OCI-LY7 (cell line): Measurements from ENCODE around the gene DIP2C. TPM values are rescaled to one million over a fixed set of nuclear protein-coding genes. Genes with fewer than 3 reads are reported as not detected.
A peak's percentile ranks its signal among the peaks of the same experiment; 100 is the strongest.
"Not testable (repeated sequence)": the region's sequence is repeated elsewhere in the genome, so short reads cannot be mapped to it uniquely, and the experiment has no call there.

ENCODE experiments used
- BruUV-seq: library from RNA; stranded (reverse); fragments of 400-500 nt; replicated peaks from 2 replicates; lab custom pipeline; 2021; lab: Mats Ljungman, UMichigan
- CTCF ChIA-PET: fragments of 300-600 bp; sonication (Branson Sonifier 250); formaldehyde crosslinking; loops from one replicate; lab custom pipeline; 2022; ENCODE audit warnings: antibody characterized with exemption; ENCODE audit not compliant: unreplicated experiment; lab: Charles Lee
- POLR2A ChIA-PET: fragments of 300-600 bp; sonication (Branson Sonifier 250); formaldehyde crosslinking; loops from one replicate; lab custom pipeline; 2022; ENCODE audit warnings: antibody characterized with exemption; lab: Charles Lee
- DNase-seq: peaks from one replicate; pipeline ENCODE4 v3.0.0-alpha.2; 2015; ENCODE audit warnings: low spot score
- H2AFZ ChIP-seq: fragments of 200-600 bp; sonication (generic), shearing (Covaris generic); 2 replicates; pipeline ENCODE4 v1.6.1; 2014; ENCODE audit warnings: mild to moderate bottlenecking, antibody characterized with exemption, low read length, moderate library complexity
- H3K27ac ChIP-seq: fragments of 200-600 bp; sonication (generic); 2 replicates; pipeline ENCODE4 v1.5.1; 2014; ENCODE audit warnings: mixed run types, low read depth, mild to moderate bottlenecking, moderate library complexity, low read length, inconsistent platforms; ENCODE audit not compliant: poor library complexity, severe bottlenecking
- H3K36me3 ChIP-seq: fragments of 200-600 bp; sonication (generic); 2 replicates; pipeline ENCODE4 v1.6.1; 2014; ENCODE audit warnings: mild to moderate bottlenecking, antibody characterized with exemption, low read length, moderate library complexity, mixed read lengths; ENCODE audit not compliant: insufficient read depth
- H3K4me1 ChIP-seq: fragments of 200-600 bp; sonication (generic); 2 replicates; pipeline ENCODE4 v1.5.1; 2014; ENCODE audit warnings: mild to moderate bottlenecking, low read length; ENCODE audit not compliant: insufficient read depth, poor library complexity, severe bottlenecking
- H3K4me2 ChIP-seq: fragments of 200-600 bp; sonication (generic); 2 replicates; pipeline ENCODE4 v1.6.1; 2014; ENCODE audit warnings: mild to moderate bottlenecking, low read length
- H3K4me3 ChIP-seq: fragments of 200-600 bp; sonication (generic); 2 replicates; pipeline ENCODE4 v1.5.1; 2014; ENCODE audit warnings: mild to moderate bottlenecking, low read depth, low read length; ENCODE audit not compliant: poor library complexity, severe bottlenecking
- H3K79me2 ChIP-seq: fragments of 200-600 bp; sonication (generic); 2 replicates; pipeline ENCODE4 v1.6.1; 2016; ENCODE audit warnings: low read depth, mild to moderate bottlenecking, low read length, moderate library complexity, mixed read lengths; ENCODE audit not compliant: insufficient read depth
- H3K9me2 ChIP-seq: fragments of 200-600 bp; sonication (generic); 2 replicates; pipeline ENCODE4 v1.6.1; 2016; ENCODE audit warnings: mild to moderate bottlenecking, low read length, mixed read lengths; ENCODE audit not compliant: insufficient read depth
- H3K9me3 ChIP-seq: fragments of 200-600 bp; sonication (generic); 2 replicates; pipeline ENCODE4 v1.6.1; 2014; ENCODE audit warnings: mild to moderate bottlenecking, mixed run types, low read length, mixed read lengths
- H4K20me1 ChIP-seq: fragments of 200-600 bp; sonication (generic); 2 replicates; pipeline ENCODE4 v1.6.1; 2014; ENCODE audit warnings: mild to moderate bottlenecking, antibody characterized with exemption, low read length, moderate library complexity, mixed read lengths; ENCODE audit not compliant: insufficient read depth
- EZH2phosphoT487 ChIP-seq: fragments of 200-600 bp; sonication (generic); IDR thresholded peaks from 2 replicates; pipeline ENCODE4 v1.6.1; 2018; ENCODE audit warnings: low read depth, borderline replicate concordance, mild to moderate bottlenecking, mixed run types, antibody characterized with exemption, low read length, moderate library complexity, mixed read lengths
- intact Hi-C: fragments of 100-400 bp; cut with micrococcal nuclease; formaldehyde crosslinking; loops from one replicate; pipeline ENCODE4 v1.10.0; 2022; ENCODE audit not compliant: unreplicated experiment
- total RNA-seq, 2 experiments: library from RNA; depleted of rRNA in 1 of 2; stranded (reverse); fragments of >200 nt in 1 of 2; shearing (Covaris generic) in 1 of 2; gene quantifications; 2 replicates each; pipeline ENCODE4 v1.2.3, GENCODE V29; 2014 to 2022
- TF ChIP-seq, protein P1 (sequence below): fragments of 200-600 bp; sonication (generic); conservative IDR thresholded peaks from 2 replicates; pipeline ENCODE4 v1.5.1; 2014; ENCODE audit warnings: mild to moderate bottlenecking, antibody characterized with exemption, low read length, moderate library complexity, mixed read lengths

Gene DIP2C
- total RNA-seq, 2 experiments from 2014 or later, result 10.9 to 29.5 TPM

DNA sequence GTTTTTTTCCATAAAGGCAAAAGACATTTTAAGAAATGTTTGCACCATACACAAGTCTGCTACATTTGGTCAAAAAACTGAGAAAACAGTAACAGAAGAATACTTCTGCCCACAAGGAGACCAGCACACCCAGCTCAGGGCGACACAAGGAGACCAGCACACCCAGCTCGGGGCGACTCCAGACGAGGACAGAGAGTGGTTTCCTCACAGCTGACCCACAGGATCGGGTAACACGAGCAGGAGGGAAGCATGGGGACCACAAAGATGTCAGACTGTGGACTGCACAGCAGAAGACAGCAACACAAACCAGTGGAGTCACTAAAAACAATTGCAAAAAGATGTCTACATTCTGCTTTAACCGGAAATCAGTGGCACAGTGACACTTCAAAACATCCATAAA, 237.6 kb downstream of the DIP2C start:
- intact Hi-C loops, result loop anchor here (1.0 to 5.0 kb wide), 2 partner anchors 53 to 120 kb away; no protein-coding TSS in a partner anchor
- Histone ChIP-seq H3K4me3 (peak overlapping the region; percentile 55), H3K9me3 (no peaks in the 10 kb centered on the region), H3K79me2 (no peaks in the 10 kb centered on the region), H3K9me2 (no peaks in the 10 kb centered on the region), H3K27ac (peak overlapping the region; percentile 85), H2AFZ (no peak overlapping the region), H3K36me3 (peaks cover 35% of the 10 kb centered on the region), H3K4me1 (peaks cover 41% of the 10 kb centered on the region), H3K4me2 (peak overlapping the region; percentile 76), H4K20me1 (no peaks in the 10 kb centered on the region)
- POLR2A ChIA-PET, result interaction anchor here (2.0 kb wide), 1 partner anchor 8 kb away, joined by 12 read pairs; no protein-coding TSS in a partner anchor
- no peak for DNase-seq
- no TSS peak for BruUV-seq
- CTCF ChIA-PET, result no interaction called here
- TF ChIP-seq, protein P1, sequence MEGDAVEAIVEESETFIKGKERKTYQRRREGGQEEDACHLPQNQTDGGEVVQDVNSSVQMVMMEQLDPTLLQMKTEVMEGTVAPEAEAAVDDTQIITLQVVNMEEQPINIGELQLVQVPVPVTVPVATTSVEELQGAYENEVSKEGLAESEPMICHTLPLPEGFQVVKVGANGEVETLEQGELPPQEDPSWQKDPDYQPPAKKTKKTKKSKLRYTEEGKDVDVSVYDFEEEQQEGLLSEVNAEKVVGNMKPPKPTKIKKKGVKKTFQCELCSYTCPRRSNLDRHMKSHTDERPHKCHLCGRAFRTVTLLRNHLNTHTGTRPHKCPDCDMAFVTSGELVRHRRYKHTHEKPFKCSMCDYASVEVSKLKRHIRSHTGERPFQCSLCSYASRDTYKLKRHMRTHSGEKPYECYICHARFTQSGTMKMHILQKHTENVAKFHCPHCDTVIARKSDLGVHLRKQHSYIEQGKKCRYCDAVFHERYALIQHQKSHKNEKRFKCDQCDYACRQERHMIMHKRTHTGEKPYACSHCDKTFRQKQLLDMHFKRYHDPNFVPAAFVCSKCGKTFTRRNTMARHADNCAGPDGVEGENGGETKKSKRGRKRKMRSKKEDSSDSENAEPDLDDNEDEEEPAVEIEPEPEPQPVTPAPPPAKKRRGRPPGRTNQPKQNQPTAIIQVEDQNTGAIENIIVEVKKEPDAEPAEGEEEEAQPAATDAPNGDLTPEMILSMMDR, result no peak
- no peak for TF ChIP-seq EZH2phosphoT487

DNA sequence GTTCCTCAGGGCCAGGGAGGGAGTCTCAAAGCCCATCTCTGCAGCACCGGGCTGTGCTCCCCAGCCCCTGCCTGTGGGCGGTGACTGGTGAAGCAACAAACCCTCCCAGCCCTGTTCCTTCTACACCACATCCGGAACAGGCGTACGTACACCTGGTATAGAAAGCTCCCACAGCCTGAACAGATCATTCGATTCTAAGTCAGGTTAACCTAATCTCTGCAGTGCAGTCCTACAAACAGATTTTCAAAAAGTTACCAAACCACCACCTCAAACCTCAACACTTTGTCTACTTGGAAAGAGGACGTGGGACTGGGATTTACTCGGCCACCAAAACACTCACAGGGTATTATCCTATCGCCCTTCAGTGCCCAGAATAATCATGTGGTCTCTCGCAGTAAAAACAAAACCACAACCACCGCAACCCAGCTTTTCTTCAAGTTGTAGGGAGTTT, 238.4 kb downstream of the DIP2C start:
- no peak for TF ChIP-seq EZH2phosphoT487
- Histone ChIP-seq H3K4me3 (peak overlapping the region; percentile 55), H3K9me2 (no peaks in the 10 kb centered on the region), H3K36me3 (peaks cover 38% of the 10 kb centered on the region), H3K4me1 (peaks cover 41% of the 10 kb centered on the region), H3K9me3 (no peaks in the 10 kb centered on the region), H2AFZ (peak overlapping the region; percentile 32; the same call in 1 of the 2 replicates), H3K79me2 (no peaks in the 10 kb centered on the region), H4K20me1 (no peaks in the 10 kb centered on the region), H3K27ac (peak overlapping the region; percentile 85), H3K4me2 (peak overlapping the region; percentile 76)
- intact Hi-C loops, result loop anchor here (1.0 to 5.0 kb wide), 2 partner anchors 54 to 119 kb away; no protein-coding TSS in a partner anchor
- DNase-seq, result peak; percentile 93
- POLR2A ChIA-PET, result interaction anchor here (0.6 to 2.0 kb wide), 2 partner anchors 9 to 156 kb away, joined by 5 to 12 read pairs; no protein-coding TSS in a partner anchor
- CTCF ChIA-PET, result interaction anchor here (1.1 kb wide), 1 partner anchor 9 kb away, joined by 3 read pairs; no protein-coding TSS in a partner anchor
- no TSS peak for BruUV-seq

DNA sequence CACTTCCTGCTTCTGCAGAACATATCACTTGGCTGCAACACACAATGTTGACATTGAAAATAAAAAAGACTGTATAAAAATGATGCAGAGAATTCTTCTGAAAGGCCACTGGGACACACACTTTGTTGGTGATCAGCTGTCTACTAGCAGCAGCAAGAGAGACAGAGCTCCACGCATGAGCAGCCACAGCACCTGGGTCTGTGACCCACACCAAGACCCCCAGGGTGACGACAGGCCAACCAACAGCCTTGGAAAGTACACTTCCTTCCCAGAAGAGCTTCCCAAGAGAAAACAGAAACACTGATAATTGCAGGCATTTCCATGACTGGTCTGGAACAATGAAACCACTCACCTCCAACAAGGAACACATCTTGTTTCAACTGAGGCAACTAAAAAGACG, 239.0 kb downstream of the DIP2C start:
- Histone ChIP-seq H3K4me1 (peaks cover 41% of the 10 kb centered on the region), H2AFZ (peak overlapping the region; percentile 32; the same call in 1 of the 2 replicates), H3K9me2 (no peaks in the 10 kb centered on the region), H4K20me1 (no peaks in the 10 kb centered on the region), H3K4me2 (peak overlapping the region; percentile 76), H3K27ac (peak overlapping the region; percentile 85), H3K4me3 (peak overlapping the region; percentile 55), H3K36me3 (peaks cover 44% of the 10 kb centered on the region), H3K79me2 (no peaks in the 10 kb centered on the region), H3K9me3 (no peaks in the 10 kb centered on the region)
- peak; percentile 77 for DNase-seq
- TF ChIP-seq, protein P1, result no peak
- TF ChIP-seq EZH2phosphoT487, result no peak
- BruUV-seq, result no TSS peak
- intact Hi-C loops, result loop anchor here (5.0 kb wide), 1 partner anchor 118 kb away; no protein-coding TSS in a partner anchor
- ChIA-PET CTCF (interaction anchor here (1.1 kb wide), 1 partner anchor 9 kb away, joined by 3 read pairs; no protein-coding TSS in a partner anchor), POLR2A (interaction anchor here (0.6 to 2.0 kb wide), 2 partner anchors 10 to 155 kb away, joined by 5 to 12 read pairs; no protein-coding TSS in a partner anchor)

DNA sequence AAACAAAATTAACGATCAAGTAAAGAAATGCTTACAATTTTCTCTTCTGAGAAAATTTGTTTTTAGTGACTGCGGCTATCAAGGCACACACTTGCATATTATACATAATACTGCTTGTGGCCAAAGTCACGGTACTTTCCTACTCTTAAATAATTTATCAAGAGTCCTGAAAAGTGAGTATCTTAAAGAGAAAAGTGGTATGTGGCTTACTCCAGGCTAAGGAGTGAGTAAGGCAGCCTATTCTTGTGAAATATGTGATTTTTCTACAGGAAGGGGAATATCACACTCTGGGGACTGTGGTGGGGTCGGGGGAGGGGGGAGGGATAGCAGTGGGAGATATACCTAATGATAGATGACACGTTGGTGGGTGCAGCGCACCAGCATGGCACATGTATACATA, 240.1 kb downstream of the DIP2C start:
- H3K4me2 ChIP-seq, result peak overlapping the region; percentile 2; the same call in 1 of the 2 replicates
- H3K9me3 ChIP-seq, H3K9me2 ChIP-seq, H3K79me2 ChIP-seq, BruUV-seq, H4K20me1 ChIP-seq, H3K4me3 ChIP-seq, intact Hi-C loops, H2AFZ ChIP-seq, CTCF ChIA-PET, DNase-seq: not testable (repeated sequence)
- POLR2A ChIA-PET, result interaction anchor here (0.6 to 0.7 kb wide), 2 partner anchors 64 to 152 kb away, joined by 3 to 7 read pairs; no protein-coding TSS in a partner anchor
- peaks cover 51% of the 10 kb centered on the region for H3K36me3 ChIP-seq
- peaks cover 41% of the 10 kb centered on the region for H3K4me1 ChIP-seq
- H3K27ac ChIP-seq, result peak overlapping the region; percentile 38
